HG02678 (cell line): ENCODE data around the gene KDM2A.
A peak's percentile ranks its signal among the peaks of the same experiment; 100 is the strongest.
"Not testable (repeated sequence)": the region's sequence is repeated elsewhere in the genome, so short reads cannot be mapped to it uniquely, and the experiment has no call there.

Source experiments
- ATAC-seq: cut with Tn5 transposase; IDR thresholded peaks from one replicate; pipeline ENCODE4 v1.9.1; 2021; ENCODE audit warnings: mild to moderate bottlenecking, moderate library complexity; ENCODE audit not compliant: unreplicated experiment

The KDM2A gene

DNA sequence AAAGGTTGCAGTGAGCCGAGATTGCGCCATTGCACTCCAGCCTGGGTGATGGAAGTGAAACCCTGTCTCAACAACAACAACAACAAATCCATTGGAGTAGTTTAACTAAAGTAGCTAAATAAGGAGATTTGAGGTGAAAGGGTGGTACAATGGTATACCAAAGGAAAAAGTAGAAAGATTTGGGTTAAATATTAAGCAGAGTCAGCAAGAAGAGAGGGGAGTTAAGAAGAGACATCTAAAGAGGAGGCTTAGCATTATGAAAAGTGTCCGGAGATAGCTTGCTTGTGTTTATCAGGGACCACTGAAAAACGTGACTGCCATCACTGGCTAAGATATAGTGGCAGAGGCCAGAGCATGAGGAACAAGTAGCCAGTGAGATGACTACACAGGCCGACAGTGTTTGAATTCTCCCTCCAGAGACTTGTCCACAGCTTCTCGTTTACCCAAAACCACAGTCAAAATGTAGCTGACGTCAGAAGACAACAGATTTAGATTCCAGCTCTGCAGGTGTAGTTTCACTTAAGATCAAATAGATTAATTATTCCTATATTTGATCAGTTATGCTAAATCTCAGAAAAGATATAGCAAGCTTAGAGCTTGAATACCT is 114.6 kb downstream of the KDM2A start:
- no peak for ATAC-seq

DNA sequence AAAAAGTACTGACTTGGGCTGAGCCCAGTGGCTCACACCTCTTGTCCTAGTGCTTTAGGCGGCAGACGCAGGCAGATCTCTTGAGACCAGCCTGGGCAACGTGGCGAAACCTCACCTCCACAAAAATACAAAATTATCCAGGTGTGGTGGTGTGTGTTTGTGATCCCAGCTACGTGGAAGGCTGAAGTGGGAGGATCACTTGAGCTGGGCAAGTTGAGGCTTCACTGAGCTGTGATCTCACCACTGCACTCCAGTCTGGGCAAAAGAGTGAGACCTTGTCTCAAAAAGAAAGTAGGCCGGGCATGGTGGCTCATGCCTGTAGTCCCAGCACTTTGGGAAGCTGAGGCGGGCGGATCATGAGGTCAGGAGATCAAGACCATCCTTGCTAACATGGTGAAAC is 115.5 kb downstream of the KDM2A start:
- ATAC-seq, result not testable (repeated sequence)

DNA sequence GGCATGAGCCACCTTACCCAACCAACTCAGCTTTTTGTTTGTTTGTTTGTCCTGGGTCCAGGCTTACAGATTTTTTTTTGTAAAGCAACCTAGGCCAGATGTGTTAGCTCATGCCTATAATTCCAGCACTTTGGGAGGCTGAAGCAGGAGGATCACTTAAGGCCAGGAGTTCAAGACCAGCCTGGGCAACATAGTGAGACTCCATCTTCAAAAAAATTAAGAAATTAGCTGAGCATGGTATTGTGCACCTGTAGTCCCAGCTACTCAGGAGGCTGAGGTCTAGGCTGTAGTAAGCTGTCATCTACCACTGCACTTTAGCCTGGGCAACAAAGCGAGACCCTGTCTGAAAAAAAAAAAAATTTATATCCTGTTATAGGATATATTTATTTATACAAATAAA is 118.5 kb downstream of the KDM2A start:
- ATAC-seq, result no peak

DNA sequence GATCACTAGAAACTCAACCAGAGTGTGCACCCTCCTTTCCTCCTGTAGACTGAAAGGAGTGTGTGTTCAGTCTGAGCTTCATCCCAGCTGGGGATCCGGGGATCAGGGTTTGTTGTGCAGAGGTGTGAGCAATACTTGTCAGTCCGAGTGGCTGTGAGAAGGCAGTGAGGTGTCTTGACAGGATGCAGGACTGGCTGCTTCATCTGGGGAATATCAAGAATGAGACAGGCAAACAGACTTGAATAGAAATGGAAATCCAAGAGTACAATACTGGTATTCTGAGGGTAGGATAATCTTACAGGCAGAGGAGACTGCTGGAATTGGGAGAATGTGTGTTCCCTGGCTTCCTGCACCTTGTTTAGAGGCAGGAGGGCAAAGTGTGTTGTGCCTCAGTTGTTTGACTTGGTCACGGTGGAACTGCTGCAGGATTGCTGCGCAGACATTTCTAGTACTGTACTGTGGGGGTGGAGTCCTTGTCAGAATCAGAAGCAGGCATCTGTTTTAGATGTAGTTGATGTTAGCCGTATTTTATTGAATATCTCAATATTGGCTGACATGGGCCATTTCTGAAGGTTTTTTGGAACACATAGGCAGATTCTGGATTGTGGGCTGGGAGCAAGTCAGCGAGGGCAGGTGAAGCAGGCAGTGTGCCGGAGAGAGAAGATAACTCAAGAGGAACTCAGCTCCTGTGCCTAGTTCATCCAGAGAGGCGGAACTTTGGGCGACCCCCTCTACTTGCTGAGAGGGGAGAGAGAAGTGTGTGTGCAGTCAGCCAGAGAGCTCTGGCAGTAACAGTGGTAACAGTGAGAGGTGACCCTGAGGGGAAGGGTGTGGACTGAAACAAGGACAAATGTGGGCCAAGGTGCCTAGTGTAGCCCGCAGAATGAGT is 120.1 kb downstream of the KDM2A start:
- ATAC-seq, result no peak

DNA sequence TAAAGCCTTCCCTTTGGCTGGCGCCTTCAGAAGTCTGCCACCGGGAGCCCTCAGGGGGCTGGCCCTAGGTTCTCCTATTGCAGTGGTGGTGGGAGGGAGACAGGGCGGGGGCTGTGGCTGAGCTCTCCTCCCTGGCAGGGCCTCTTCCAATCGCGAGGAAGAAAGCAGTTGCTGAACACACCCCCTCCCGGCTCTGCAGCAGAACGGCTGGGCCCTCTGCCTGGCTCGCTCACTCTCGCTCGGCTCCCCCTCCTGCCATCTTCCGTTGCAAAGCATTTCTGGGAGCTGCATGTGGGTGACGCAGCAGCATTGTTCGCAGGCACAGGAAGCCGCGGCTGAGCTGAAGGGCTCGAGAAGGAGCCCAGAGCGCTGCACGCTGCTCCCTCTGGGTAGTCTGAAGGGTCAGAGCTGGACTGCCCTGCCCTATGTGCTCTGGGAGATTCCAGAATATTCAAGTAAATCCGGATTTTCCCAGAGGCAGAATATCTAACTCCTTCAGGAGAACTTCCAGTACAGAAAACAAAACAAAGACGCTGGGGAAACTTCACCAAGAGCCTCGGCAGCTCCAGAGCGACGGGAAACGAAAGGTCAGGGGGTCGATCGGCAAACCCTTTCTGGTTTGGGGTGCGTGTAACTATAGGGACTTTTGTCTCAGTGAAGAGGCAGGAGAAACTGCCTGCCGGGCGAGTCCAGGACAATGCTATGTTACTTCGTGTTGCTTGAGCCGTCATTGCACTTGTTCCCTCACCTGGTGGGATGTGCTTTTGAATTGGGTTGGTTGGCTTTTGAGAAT is 120.9 kb downstream of the KDM2A start:
- ATAC-seq, result peak; percentile 88

DNA sequence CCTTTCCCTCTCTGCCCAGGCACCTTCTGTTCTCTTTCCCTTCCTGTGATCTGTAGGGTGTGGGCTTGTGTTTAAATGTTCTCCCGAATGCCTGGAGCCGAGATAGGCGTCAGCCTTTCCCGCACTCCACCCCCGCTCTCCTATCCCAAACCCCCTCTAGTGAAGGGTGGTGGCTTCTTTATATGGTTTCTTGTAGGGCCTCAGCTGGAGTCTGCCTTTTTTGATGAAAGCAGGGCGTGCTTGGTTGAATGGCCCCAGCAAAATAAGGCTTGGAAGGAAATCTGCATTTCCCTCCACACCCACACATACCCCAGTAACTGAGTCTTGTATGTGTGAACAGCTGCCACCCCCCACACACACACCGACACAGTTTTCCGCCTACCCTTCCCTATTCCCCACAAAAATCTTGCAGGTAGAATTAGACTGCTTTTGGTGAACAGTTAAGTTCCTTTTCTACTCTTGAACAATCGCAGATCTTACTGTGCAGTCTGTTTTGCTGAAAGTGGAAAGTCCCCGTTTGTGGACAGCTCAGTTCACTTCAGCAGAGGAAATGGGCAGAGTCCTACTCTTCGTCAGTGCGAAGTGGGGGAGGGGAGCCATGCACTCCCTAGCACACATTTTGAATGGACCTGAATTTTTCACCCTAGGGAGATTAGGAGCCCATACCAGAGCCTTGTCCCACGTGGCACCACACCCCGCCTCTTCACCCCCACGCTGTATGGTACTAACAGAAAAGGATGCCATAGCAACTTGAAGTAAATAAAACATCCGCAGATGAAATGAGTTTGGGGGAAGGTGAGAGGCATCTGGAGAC is 121.7 kb downstream of the KDM2A start:
- peak; percentile 29 for ATAC-seq

DNA sequence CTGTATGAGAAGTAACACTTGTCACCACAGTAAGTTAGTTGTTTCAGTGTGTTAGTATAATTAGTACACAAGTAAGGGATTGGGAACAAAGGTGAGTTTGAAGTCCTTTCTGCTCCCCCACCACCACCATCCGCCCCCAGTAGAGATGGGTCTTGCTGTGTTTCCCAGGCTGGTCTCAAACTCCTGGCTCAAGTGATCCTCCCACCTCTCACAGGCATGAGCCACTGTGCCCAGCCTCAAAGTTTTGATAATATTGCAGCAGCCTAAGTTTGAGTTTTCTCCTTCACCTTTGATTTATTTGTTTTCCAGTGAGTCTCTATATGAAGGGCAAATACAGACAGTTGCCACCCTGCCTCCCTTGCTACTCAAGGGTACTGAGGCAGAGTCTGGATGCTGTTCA is 123.5 kb downstream of the KDM2A start:
- ATAC-seq, result no peak

DNA sequence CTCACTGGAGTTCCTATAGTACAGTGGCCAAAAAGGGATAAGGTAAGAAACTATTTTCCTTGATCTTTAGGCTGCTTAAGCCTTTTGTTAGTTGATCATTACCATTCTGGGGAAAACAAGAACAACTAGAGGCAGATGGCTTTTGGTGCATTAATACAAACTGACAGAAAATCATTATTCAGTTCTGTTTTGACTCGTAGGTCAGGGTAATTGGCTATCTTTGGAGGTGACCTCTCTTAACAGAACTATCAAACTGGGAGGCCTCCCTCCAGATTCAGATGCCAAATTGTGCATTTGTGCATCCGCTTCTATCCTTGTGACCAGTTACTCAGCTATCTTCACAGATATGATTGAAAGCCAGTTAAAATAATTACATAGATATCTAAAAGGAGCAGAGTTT is 124.0 kb downstream of the KDM2A start:
- ATAC-seq, result no peak

DNA sequence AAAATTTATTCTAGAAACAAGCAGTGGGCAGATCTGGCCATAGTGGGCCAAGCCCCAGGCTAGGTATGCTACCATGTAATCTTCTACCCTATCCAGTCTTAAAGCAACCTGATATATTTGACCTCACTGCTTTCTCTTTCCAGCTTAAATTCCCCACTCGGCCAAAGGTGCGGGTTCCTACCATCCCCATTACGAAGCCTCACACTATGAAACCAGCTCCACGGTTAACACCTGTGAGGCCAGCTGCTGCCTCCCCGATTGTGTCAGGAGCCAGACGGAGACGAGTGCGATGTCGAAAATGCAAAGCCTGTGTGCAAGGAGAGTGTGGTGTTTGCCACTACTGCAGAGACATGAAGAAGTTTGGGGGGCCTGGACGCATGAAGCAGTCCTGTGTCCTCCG is 126.0 kb downstream of the KDM2A start:
- ATAC-seq, result no peak

DNA sequence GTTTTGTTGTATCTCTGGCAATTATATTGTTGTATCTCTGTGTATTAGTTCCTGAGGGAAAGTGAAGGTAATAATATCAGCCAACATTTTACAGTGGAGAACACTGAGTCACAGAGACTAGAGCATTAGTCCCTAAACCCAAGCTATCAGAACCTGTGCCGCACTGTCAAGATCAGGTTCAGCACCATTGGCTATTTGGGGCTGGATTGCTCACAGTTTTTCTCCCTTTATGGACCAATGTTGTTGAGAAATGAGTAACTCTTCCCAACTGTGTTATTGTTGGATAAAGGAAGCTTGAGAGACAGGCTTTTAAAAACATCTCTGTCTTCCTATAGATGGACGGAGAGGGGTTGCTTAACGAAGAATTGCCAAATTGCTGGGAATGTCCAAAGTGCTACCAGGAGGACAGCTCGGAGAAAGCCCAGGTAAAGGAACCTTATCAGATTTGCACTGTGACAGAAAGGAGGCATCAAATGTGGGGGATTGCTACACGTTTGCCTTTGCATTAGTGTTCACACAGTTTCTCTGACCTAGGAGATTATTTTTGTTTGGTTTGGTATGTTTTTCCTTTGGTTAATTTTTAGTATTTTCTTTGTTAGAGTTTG is 129.0 kb downstream of the KDM2A start:
- no peak for ATAC-seq

DNA sequence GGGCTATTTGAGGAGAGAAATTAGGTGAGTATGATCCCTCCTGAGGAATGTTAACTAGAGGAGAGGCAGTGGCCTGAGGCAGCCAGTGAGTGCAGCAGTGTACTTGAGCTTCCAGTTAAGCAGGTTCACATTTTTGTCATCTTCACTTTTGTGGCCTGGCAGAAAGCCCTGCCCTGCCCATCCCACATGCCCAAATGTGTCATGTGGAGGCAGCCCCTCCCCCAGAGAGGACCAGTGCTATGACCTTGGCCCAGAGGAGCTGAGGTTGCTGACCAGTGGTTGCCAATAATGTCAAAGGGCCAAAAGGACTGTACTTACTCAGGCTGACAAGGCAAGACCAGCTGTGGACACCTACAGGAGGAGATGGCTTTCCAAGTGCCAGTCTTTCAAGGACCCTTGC is 129.6 kb downstream of the KDM2A start:
- no peak for ATAC-seq

DNA sequence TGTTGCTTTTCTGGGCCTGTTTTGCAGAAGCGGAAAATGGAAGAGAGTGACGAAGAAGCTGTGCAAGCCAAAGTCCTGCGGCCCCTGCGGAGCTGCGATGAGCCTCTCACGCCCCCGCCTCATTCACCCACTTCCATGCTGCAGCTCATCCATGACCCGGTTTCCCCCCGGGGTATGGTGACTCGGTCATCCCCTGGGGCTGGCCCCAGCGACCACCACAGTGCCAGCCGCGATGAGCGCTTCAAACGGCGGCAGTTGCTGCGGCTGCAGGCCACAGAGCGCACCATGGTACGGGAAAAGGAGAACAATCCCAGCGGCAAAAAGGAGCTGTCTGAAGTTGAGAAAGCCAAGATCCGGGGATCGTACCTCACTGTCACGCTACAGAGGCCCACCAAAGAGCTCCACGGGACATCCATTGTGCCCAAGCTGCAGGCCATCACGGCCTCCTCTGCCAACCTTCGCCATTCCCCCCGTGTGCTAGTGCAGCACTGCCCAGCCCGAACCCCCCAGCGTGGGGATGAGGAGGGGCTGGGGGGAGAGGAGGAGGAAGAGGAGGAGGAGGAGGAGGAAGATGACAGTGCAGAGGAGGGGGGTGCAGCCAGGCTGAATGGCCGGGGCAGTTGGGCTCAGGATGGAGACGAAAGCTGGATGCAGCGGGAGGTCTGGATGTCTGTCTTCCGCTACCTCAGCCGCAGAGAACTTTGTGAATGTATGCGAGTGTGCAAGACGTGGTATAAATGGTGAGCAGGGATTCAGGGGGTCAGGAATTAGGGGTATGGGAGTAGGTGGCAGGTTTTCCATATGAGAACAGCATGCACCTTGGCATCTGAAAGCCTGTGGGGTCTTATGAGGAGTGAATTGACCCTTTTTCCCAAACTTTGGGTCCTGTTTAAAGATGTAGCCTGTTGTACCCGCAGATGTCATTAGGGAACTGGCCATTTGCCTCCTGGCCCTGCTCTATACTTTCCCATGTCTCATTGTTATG is 131.3 kb downstream of the KDM2A start:
- no peak for ATAC-seq

DNA sequence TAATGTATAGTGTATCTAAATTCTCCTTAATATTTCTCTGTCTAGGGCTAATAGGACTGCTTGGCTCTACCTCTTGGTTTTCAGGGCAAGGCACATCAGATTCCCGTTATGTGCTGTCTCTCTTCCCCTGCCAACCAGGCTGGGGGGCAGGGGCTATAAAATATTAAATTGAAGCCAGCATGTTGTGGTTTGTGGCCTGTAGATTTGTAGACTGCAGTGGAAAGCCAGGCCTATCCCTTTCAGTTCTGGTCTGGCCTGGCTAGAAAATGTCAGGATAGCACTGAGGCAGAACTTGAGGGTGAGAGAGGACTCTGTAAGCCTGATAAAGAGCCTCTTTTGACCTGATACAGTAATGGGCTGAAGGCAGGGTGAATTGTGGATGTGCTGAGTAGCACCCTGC is 132.8 kb downstream of the KDM2A start:
- ATAC-seq, result no peak

DNA sequence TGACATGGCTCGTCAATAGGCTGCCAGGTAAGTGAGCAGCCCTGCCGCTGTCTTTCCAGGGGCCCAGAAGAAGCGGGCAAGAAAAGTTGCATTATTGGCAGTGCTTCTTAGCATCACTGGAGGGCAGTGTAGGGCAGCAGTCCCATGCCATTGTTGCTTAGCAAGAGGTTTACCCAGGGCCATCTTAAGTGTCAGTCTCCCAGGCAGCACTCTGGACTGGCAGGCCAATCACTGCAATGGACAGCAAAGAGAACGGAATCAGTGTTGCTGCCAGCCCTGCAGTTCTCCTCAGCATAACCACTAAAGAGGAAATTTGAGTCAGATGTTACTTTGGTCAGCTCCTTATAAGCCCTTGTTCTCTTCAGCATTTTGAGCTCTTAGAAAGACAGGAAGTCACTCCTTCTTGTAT is 133.8 kb downstream of the KDM2A start:
- ATAC-seq, result no peak

DNA sequence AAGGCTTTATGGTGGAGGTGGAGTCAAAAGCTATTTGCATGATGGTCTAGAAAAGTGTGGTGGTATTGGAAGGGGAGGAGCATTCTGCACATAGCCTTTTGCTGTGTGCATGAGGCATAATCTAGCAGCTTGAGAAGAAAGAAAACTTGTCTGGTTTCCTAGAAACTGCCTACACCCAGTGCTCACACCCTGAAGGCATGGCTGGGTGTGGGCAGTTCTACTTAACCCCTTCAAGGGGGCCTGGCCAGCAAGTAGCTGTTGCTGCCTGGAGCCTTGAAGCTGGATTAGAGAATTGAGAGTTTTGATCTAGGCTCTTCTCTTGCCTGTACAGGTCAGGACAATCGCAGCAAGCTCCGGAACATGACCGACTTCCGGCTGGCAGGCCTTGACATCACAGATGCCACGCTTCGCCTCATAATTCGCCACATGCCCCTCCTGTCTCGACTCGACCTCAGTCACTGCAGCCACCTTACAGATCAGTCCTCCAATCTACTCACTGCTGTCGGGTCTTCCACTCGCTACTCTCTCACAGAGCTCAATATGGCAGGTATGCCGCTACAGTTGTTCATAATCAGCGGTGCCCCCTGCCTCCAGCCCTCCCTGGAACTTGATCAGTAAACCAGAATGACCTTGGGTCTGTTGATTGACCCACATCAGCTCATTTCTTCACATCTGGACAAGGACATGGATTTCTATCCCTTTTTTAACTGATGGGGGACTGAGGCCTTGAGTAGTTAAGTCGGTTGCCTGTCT is 135.0 kb downstream of the KDM2A start:
- ATAC-seq, result no peak

DNA sequence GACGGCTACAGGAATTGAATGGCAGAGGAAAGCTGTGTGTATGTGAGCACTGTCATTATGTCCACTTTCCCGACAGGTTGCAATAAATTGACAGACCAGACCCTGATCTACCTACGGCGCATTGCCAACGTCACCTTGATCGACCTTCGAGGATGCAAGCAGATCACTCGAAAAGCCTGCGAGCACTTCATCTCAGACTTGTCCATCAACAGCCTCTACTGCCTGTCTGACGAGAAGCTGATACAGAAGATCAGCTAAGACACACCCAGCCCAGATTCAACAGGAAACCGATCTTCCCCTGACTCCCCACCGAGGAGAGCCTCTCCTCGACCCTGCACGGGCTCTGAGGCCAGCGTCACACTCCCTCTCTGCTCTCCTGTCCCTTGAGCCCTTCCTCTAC is 135.7 kb downstream of the KDM2A start:
- ATAC-seq, result no peak

DNA sequence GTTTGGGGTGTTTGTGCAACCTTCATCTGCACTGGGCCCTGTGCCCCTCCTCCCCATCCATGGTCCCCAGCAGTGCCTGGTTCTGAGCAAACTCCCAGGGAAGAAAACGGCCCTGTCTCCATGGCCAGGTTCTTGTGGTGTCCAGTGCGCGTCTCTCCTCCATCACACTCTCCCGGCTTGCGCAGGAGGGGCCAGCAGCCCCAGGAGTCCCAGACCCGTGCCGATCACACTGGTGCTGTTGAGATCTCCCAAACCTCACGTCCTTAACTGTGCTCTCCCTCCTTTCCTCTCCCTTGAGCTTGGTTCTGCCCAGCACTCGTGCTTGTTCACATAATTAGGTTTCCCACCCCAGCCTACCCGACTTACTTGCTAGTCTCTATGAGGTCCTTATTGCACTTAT is 136.3 kb downstream of the KDM2A start:
- no peak for ATAC-seq

DNA sequence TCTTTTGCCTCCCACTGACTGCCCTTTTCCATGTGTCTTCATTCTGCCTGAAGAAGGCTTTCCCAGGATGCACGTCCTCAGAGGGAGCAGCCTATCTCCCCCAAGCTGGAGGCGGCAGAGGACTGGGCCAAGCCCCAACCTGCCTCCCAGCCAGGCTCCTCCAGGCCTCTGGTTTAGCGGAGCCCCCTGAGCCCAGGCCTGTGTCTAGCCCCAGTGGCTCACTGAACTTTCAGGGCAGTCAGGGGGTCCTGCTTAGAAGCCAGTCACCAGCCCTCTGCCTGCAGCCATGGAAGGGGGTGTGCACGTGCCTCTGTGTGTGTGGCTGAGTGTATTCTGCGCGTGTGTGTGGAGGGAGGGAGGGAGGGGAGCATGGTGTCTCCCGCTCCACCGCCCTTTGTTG is 136.8 kb downstream of the KDM2A start:
- no peak for ATAC-seq
